Occipital lobe (tissue), 2 donors: ENCODE measurements around the gene IL2RA. TPM values are rescaled to one million over a fixed set of nuclear protein-coding genes. Genes with fewer than 3 reads are reported as not detected.
A peak's percentile ranks its signal among the peaks of the same experiment; 100 is the strongest.

Source experiments
- DNase-seq: peaks from one replicate; lab custom pipeline; 2025; lab: John Stamatoyannopoulos, UW
- total RNA-seq: library from RNA; depleted of rRNA; stranded (reverse); fragments of >200 nt; gene quantifications from one replicate; pipeline ENCODE4 v1.2.3, GENCODE V29; 2014

The IL2RA gene
- total RNA-seq, 1 donor from 2014 or later: not detected

DNA sequence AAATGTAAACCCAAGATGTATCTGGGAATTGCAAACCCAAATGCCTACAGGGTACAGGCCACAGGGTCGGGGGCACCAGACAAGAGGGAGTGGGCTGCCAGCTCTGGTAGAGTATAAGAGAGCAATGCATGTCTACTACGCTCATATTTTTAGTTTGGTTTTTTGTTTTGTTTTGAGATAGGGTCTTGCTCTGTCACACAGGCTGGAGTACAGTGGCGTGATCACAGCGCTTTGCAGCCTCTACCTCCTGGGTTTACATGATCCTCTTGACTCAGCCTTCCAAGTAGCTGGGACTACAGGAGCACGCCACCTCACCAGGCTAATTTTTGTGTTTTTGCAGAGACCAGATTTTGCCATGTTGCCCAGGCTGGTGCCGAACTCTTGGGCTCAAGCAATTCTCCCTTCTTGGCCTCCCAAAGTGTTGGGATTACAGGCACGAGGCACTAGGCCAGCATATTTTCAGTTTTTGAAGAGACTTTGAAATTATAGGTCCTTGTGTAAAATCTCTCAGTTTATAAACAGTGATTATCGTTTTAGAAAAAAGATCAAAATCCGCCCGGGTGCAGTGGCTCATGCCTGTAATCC, 73.7 kb downstream of the IL2RA start:
- DNase-seq: no peak

DNA sequence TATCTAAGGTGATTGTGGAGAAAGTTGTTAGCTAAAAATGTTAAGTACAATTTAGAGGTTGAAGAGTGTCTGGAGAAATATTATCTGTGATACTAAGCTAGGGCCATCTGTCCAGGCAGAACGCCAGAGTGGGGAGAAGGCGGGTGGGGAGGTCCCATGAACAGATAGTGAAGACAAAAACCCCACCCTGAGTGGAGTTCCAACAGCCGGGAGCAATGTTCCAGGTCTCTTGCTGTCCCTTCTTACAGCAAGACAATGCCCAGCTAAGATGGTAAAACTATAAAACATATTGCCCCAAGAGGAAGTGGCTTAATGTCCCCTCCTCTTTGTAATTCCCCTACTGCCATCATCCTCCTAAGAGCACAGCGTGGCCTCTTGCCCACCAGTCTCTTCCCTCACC, 74.4 kb downstream of the IL2RA start:
- DNase-seq: no peak

DNA sequence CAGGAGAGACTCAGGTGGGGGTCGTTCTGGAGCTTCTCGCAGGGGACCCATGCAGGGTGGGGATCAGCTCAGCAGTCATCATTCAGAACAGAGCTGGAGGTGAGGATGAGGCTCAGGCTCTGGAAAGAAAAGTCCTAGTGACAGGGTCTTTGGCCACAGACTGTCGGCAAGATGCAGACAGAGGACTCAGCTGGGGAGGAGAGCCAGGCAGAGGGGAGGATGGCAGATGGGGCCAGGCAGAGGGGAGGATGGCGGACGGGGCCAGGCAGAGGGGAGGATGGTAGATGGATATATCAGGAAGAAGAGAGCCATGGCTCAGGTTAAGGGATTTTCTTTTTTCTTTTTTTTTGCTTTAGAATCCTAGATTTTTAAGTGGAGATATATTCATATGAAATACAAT, 77.1 kb downstream of the IL2RA start:
- DNase-seq: no peak

DNA sequence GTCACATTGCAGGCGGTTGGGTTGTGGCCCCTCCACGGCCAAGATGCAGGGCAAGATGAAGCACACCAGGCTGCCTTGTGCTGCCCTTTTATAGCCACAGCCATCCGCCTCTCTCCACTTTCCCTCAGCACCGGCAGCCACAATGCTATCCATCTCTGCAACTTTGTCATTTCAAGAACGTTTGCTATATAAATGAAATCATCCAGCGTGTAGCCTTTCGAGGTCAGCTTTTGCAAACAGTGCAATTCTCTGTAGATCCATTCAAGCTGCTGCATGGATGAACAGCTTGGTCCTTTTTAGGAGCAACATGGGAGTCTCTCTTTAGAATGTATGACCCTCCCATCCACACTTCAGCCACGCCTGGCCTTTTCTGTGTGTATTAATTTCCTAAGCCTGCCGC, 78.4 kb downstream of the IL2RA start:
- no peak for DNase-seq

DNA sequence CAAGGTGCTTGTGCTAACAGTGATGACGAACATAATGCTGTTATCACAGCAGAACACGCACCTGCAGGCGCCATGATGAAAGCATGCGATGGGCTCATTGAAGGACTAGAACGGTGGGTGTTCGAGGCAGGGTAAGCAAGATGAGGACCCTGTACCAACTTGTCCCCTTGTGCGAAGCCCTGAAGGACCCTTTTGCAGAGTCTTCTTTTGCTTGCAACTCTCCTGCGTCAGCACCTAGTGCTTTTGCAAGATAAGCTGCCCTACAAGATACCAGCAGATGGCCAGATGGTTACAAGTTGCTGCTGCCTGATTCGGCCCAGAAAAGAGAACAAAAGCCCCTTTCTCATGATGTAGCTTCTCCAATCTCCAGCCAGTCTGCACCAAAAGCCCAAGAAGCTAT, 80.6 kb downstream of the IL2RA start:
- no peak for DNase-seq

DNA sequence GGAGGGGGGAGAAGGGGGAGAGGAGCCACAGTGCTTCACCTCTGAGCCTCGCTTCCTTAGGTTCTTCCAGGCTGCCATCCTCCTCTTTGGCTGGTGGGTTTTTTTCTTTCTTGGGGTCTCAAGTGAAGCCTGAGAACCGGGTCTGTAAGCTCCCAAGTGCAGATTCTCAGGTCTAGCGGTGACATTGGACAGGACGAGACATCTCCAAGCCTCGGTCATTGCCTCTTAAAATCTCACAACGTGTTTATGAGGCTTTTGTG, 84.0 kb downstream of the IL2RA start:
- no peak for DNase-seq

DNA sequence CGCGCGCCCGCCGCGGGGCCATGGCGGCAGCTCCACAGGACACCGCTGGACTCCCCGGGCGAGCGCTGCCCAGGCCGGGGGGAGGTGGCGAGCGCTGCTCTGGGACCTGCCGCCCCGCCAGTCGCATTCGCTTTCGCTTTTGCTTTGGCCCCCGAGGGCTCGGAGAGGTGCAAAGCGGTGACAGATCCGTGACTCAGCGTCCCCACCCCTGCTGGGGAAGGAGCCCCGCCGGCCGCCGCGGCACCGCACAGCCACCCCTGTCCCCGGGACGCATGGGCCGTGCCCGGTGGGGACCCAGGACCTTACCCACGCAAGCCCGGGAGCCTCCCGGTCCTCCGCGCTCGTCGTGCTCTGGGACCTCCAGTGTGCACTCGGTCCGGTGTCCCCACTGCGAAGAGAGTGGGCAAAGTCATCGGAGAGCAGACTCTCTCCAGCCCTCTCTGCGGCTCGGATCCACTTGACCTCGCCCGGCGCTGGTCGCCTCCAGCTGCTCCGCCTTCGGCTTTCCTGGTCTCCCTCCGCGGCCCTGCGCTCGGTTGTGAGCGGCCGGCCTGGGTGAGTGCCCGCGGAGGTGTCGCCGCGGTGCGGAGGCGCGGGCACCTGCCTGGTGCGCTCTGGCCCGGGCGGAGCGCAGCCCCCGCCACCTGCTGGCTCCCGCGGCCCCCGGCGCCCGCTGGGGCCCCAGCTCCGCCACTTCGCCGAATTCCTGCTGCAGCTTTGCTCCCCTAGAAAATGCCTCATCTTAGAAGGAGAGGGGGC, 84.5 kb downstream of the IL2RA start, which contains the start of gene IL15RA:
TSS of gene IL15RA (minus strand) at position 73 of the 759 bp plus-strand sequence. CDS start at position 22, 51 bp downstream.
- DNase-seq: peak; percentile 42

DNA sequence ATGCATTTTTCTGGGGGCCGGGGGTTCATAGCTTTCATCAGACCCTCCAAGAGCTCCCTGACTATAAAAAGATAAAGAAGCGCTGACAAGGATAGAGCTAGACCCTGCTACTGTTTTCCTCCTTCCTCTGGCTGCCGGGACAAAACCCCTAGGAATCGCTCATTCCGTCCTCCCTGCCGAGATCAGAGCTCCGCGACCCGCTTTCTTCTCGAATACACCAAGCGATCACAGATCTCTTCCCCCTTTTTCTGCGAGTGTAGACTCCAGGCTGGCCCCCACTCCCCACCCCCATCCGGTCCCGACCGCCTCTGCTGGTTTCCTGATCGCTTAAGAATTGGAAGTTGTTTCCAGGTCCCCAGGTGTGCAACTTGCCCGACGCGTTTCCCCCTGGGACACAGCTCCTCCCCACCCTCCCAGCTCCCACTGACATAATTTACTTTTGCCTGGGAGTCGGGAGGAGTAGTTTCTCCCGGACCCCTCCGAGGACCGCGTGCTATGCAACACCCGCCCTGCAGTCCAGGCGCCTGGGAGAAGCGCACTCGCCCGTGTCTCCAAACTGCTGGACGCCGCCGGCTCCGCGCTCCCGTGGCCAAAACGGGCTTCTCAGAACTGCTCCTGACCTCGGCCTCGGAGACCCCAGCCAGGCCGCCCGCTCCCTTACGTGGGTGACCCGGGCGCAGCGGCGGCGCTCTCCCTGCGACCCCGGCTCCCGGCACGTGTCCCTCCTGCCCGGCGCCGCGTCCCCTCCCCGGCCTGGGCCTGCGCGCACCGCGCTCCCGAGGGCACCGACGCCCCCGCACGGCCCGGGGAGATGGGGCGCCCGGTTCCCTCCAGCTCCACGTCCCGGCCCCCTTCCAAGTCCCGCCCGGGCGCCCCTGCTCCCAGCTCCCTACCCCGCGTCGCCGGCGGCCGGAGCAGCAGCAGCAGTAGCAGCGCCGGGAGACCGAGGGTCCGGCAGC, 85.4 kb downstream of the IL2RA start:
- peak; percentile 42 for DNase-seq

DNA sequence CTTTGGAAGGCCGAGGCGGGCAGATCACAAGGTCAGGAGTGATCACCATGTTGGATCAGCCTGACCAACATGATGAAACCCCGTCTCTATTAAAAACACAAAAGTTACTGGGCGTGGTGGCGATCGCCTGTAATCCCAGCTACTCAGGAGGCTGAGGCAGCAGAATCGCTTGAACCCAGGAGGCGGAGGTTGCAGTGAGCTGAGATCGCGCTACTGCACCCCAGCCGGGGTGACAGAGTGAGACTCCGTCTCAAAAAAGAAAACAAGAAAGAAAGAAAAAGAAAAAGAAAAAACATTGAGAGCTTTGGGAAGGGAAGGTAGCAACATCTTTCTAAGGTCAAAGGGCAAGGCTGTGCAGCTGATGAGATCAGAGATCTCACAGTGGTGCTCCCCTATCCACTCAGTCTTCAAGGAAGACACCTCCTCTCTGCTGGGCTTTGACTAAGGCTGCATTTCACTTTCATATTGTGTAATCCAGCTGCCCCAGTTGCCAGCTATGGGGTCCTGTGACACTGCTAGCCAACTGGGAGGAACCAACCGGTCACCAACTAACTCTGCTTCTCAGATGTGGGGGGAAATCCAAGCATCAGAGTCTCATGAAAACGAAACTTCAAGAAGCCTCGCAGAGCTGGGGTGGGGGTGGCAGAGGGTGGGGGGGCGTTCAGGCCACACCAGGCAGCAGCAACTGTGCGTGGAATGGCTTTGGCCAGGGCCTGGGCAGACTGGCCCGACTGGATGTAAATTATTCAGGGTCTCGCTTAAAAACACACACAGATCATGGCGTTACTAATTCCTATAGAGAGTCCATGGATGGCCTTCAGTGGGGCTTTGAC, 86.3 kb downstream of the IL2RA start:
- DNase-seq: no peak

DNA sequence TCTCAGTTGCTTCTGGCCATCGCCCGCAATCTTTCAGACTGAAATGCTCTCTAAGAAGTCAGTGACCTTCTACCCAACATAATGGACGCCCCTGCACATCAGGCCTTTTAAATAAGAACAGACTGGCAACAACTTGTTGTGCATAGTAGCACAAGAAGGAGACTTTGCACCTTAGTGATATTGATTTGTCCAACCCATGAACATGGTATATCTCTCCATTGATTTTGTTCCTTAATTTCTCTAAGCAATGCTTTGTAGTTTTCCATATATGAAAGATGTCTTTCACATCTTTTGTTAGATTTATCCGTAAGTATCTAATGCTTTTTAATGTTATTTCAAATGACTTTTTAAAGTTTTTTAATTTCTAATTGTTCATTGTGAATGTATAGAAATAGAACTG, 89.1 kb downstream of the IL2RA start:
- no peak for DNase-seq

DNA sequence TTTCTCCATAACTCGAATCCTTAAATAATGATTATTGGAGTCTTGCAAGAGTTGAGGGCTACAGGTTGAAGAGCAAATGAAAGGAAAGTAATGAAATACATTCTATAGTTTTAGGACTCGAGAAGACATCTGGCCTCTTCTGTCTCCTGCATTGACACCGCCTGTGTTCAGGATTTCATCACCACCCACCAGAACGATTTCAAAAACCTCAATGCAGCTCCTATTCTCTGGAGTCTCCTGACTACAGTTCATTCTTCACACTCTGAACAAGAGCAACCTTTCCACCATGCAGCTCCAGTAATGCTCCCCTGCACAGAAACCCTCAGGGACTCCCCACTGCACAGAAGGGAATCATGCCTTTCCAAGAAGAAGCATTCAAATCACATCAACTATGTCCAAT, 90.3 kb downstream of the IL2RA start:
- DNase-seq: no peak

DNA sequence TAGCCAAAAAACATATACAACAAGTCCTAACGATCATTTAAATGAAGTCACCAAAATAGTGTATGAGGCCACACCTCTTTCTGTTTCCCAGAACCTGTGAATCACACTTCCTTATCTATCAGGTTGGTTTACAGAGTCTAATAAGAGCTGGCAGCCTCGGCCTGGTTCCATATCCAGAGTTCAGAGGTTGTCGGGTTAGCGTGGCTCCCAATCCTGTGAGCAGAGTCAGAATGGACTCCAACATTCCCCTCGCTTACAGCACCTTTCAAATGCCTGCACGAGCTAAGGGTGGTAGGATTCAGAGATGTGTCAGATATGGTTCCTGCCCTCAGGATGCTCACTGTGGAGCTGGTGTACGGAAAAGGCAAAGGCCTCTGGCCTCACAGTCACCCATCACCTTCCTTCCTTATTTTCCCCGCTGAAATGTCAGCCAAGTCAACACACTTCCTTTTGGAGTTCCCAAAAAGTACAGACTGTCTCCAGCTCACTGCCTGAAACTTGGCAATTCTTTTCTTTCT, 90.8 kb downstream of the IL2RA start:
- DNase-seq: no peak

DNA sequence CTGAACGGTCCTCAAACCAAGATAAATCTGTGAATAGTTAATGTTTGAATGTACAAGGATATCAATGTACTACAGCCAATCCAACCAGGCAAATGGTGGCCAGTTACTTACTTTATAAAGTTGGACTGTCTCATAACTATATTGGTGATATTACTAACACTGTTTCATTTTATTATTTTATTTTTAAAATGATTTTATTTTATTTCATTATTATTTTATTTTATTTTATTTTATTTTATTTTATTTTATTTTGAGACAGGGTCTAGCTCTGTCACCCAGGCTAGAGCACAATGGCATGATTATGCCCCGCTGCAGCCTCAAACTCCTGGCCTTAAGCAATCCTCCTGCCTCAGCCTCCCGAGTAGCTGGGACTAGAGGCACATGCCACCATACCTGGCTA, 91.6 kb downstream of the IL2RA start:
- no peak for DNase-seq

DNA sequence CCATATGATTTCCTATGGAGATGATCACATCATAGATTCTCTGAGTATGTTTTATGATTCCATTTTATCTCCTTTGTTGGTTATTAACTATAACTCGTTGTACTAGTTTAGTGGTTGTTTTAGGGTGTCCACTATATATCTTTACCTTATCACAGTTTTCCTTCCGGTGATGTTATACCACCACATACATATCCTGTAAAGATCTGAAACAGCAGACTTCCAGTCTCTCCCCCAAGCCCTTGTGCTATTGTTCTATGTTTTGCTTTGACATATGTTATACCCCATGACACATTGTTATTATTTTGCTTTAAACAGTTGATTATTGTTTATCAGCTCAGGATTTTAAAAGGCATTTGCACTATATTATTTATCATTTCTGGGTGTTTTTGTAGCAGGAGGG, 92.1 kb downstream of the IL2RA start:
- DNase-seq: no peak

DNA sequence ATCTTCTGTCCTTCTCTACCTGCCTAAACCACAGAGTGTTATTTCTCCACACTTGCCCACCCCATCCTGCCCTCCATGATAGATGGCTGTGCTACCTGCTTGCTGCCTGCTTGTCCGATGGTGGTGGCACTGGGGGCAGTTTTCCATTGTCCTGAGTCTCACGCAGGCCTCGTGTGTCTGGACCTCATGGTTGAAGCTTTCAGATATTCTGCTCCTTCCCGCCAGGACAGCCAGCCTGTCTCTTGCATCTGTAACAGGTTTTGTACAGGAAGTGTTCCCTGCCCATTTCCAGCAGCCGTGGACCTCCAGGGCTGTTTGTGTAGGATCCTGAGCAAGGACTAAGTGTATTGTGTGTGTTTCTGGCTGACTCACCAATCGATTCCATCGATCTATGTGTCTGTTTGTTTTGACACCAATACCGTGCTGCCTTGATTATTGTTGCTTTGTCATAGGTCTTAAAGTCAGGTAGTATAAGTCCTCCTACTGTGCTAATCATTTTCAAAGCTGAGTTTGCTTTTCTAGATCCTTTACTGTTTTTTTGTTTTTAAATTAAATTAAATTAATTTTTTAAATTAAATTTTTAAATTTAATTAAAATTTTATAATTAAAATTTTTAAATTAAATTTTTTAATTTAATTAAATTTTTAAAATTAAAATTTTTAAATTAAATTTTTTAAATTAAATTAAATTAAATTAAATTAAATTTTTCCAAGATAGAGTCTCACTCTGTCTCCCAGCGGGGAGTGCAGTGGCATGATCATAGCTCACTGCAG, 93.3 kb downstream of the IL2RA start:
- DNase-seq: no peak

DNA sequence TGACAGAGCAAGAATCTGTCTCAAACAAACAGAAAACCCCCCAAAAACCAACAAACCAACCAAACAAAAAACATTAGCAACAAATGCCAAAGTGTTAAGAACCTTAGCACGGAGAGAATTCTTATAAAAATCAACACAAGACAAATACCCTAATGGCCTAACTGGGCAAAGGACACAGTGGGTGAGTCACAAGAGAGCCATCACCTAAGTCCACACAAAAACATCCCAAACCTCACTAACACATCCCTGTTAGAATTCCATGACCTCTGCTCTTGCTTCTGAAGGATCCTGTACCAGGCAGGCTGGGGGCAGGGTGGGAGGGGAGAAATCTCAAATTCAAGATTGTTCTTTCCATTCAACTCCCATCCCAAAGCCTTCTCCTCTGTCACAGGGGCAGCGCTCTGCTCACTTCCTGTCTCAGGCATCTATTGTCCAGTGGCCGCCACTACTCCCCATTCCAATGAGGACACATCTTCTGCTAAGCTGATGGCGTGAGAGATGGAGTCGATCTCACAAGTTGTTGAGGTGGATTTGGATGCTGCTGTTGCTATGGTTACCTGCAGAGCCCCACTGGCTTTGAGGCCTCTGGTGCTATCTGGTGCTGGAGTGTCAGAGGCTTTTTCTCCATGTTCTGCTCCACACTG, 94.0 kb downstream of the IL2RA start:
- DNase-seq: no peak

DNA sequence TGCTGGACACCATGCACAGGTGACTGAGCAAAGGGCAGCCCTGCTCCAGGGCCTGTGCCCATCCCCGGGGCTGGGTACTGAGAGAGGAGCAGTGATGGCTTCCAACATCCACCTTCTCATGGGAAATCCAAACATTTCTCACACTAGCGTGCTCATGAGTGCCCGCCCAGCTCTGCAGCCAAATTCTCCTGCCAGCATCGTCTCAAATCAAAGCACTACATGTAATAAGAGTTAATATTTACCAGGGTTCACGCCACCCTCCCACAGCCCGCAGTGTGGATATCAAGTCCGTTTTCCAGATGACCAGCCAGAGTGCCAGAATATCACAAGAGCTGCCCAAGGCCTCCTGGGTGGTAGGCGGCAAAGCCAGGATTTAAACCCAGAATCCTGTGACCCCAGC, 96.9 kb downstream of the IL2RA start:
- DNase-seq: no peak

DNA sequence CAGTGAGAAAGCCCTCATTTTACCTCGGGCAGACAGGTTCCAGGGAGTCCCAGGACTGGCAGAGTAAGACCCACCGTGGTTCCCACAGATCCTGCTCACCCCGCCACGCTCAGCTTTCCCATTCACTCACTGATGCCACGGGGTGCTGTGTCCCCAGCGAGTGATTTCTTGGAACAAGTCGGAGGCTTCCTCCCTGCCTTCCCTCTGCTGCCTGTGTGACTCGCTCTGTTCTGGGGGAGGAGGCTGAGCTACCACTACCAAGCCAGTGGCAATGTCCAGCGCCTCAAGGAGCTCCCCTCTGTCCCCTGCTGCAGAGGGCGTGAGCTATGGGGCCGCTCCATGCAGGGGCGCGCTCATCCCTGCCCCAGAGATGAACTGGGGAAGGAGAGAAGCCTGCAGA, 97.4 kb downstream of the IL2RA start:
- DNase-seq: no peak

DNA sequence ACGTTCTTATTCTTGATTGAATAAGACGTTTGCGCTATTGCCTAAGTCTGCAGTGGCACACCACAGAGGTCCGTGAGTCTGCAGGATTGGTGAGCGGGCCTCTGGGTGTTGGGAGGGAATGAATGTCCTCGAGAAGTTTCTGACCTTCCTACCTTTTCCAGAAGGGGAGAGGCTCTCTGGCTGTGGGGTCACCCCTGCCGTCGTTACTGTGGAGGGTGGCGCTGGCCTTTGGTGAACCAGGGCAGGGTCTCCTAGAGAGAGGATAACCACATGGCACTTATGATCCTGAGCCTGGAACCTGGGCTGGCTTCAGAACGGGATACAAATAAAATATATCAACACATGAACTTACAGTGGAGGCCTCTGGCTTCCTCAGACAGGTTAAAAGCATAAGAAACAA, 98.6 kb downstream of the IL2RA start:
- DNase-seq: no peak

DNA sequence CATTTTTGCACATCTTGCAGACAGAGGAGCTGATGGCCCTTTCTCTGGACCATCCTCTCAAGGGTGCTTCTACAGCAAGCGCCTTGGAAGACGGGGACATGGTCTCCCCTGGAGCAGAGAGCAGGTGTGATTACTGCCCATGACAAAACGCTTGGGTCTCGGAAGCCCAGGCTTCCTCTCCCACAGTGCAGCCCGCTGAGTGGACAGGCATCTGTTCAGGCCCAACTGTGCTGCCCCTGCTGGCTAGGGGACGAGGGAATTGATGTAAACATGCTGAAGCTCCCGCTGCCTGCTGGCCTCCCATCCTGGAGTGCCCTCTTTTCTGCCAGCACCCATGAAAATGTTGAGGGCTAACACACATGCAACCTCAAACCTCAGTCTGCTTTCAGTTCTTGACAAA, 99.1 kb downstream of the IL2RA start:
- no peak for DNase-seq
